HL-60/S4 treated with phorbol 12-myristate 13-acetate at 8.2 ng/mL for 4 days and 3 days (cell line): ENCODE data around the gene FAT1.

Source experiments
- in situ Hi-C: fragments of 300-500 bp; cut with MboI; formaldehyde crosslinking; loops from 2 replicates; pipeline ENCODE4 v1.15.0; 2022; ENCODE audit warnings: low sequenced_read_pairs

The FAT1 gene

GRCh38 chr4:186701788-186702187 is 21.9 kb downstream of the FAT1 start:
- in situ Hi-C loops: no loop called here

GRCh38 chr4:186701273-186701672 is 22.4 kb downstream of the FAT1 start:
- in situ Hi-C loops: no loop called here

GRCh38 chr4:186700746-186701145 is 22.9 kb downstream of the FAT1 start:
- in situ Hi-C loops: no loop called here

- in situ Hi-C loops: no loop called here
Measured at GRCh38 chr4:186699881-186700397, 23.7 kb downstream of the FAT1 start.

GRCh38 chr4:186699298-186699697 is 24.4 kb downstream of the FAT1 start:
- in situ Hi-C loops: no loop called here

GRCh38 chr4:186698525-186698924 is 25.1 kb downstream of the FAT1 start:
- in situ Hi-C loops: no loop called here

- in situ Hi-C loops: no loop called here
Measured at GRCh38 chr4:186698028-186698427, 25.6 kb downstream of the FAT1 start.

- in situ Hi-C loops: no loop called here
Measured at GRCh38 chr4:186695392-186695791, 28.3 kb downstream of the FAT1 start.

- in situ Hi-C loops: no loop called here
Measured at GRCh38 chr4:186693894-186694293, 29.8 kb downstream of the FAT1 start.

GRCh38 chr4:186693159-186693815 is 30.4 kb downstream of the FAT1 start:
- in situ Hi-C loops: no loop called here

GRCh38 chr4:186691396-186691795 is 32.3 kb downstream of the FAT1 start:
- in situ Hi-C loops: no loop called here

GRCh38 chr4:186689476-186689875 is 34.2 kb downstream of the FAT1 start:
- in situ Hi-C loops: no loop called here

GRCh38 chr4:186688150-186688943 is 35.3 kb downstream of the FAT1 start:
- in situ Hi-C loops: no loop called here

GRCh38 chr4:186687265-186687664 is 36.4 kb downstream of the FAT1 start:
- in situ Hi-C loops: no loop called here

GRCh38 chr4:186685767-186686183 is 37.9 kb downstream of the FAT1 start:
- in situ Hi-C loops: no loop called here

GRCh38 chr4:186684889-186685309 is 38.8 kb downstream of the FAT1 start:
- in situ Hi-C loops: no loop called here

GRCh38 chr4:186684220-186684619 is 39.4 kb downstream of the FAT1 start:
- in situ Hi-C loops: no loop called here

- in situ Hi-C loops: no loop called here
Measured at GRCh38 chr4:186680641-186681040, 43.0 kb downstream of the FAT1 start.

- in situ Hi-C loops: no loop called here
Measured at GRCh38 chr4:186676531-186677161, 47.0 kb downstream of the FAT1 start.

GRCh38 chr4:186669735-186670134 is 53.9 kb downstream of the FAT1 start:
- in situ Hi-C loops: no loop called here

- in situ Hi-C loops: no loop called here
Measured at GRCh38 chr4:186669159-186669731, 54.4 kb downstream of the FAT1 start.
